Ectodermal cell (in vitro differentiated cells): Measurements from ENCODE around the gene ZNF10. TPM values are rescaled to one million over a fixed set of nuclear protein-coding genes. Genes with fewer than 3 reads are reported as not detected.

Source experiments
- H3K27ac ChIP-seq: 2 replicates; pipeline ENCODE4 v1.7.0; 2013; ENCODE audit warnings: mild to moderate bottlenecking, low read depth, low read length; ENCODE audit not compliant: insufficient read depth, poor library complexity, severe bottlenecking
- H3K27me3 ChIP-seq: 2 replicates; pipeline ENCODE4 v1.7.0; 2013; ENCODE audit warnings: mild to moderate bottlenecking, low read length; ENCODE audit not compliant: insufficient read depth, control insufficient read depth, poor library complexity, severe bottlenecking
- H3K36me3 ChIP-seq: one replicate; pipeline ENCODE4 v1.7.0; 2013; ENCODE audit warnings: low read length; ENCODE audit not compliant: control insufficient read depth, insufficient read depth
- H3K4me1 ChIP-seq: one replicate; pipeline ENCODE4 v1.7.0; 2013; ENCODE audit warnings: low read length; ENCODE audit not compliant: control insufficient read depth, insufficient read depth
- H3K4me3 ChIP-seq: 2 replicates; pipeline ENCODE4 v1.7.0; 2013; ENCODE audit warnings: low read depth, low read length, control low read depth; ENCODE audit not compliant: insufficient read depth
- H3K9me3 ChIP-seq: 2 replicates; pipeline ENCODE4 v1.7.0; 2013; ENCODE audit warnings: mild to moderate bottlenecking, low read length, moderate library complexity; ENCODE audit not compliant: control insufficient read depth
- WGBS, 2 experiments: methylation state at CpG; one replicate each; pipeline ENCODE4 v1.1.7; 2013; ENCODE audit warnings: missing lambda C conversion rate in 2 of 2; 5-methylcytosine and 5-hydroxymethylcytosine counted together
- polyA plus RNA-seq, 4 experiments: library from polyadenylated mRNA; stranded (reverse); fragments of 50-300 nt; gene quantifications; one replicate each; pipeline ENCODE4 v1.2.3, GENCODE V29; 2013

ZNF10 gene
- 15.6 TPM for polyA plus RNA-seq (2013, experiment 1 of 4)
- 22.7 TPM for polyA plus RNA-seq (2013, experiment 2 of 4)
- 15.3 TPM for polyA plus RNA-seq (2013, experiment 3 of 4)
- 15.8 TPM for polyA plus RNA-seq (2013, experiment 4 of 4)

DNA sequence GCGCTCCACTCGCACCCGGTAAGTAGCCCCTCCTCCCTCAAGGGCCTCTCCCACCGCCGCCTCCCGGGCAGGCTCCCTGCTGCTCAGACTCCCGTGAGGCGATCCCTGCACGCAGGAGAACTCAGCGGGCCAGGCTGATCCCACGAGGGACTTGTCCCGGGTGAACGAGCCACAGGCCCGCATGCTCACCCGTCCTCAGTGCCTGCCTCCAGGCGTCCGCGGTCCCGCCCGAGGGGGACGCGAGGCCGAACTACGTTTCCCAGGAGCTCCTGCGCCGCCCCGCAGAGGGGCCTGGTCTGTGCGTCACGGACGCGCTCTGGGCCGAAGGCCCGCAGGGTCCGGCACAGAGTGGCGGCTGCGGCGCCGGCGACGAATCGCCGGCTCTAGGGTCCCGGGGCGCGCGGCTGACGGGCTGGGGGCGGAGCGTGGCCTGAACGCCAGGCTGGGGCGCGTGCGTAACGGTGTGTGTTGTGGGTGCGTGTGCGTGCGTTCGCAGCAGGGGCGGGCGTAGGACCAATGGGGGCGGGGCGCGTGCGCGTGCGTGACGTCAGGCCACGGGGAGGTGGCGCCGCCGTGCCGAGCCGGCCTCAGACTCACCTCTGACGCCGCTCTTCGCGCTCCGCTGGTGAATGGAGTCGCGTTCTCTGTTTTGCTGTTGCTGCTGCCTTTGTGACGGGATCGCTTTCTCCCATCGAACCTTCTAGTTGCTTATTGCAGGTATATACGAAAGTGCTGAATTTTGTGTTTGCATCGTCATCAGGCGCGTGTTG is at the start of gene ZNF10, which contains the start of gene ZNF891:
TSS of gene ZNF10 (plus strand) at position 590 of the 770 bp plus-strand sequence. CDS start 13,866 bp downstream, outside the sequence.
TSS of gene ZNF891 (minus strand) at position 237 of the 770 bp plus-strand sequence. CDS start 8,356 bp downstream, outside the sequence.
- 0% methylated on average over 87 of the region's 87 CpGs for WGBS, 2 experiments
- H3K9me3 ChIP-seq, result peaks cover 13% of the 10 kb centered on the region
- H3K27me3 ChIP-seq, result no peaks in the 10 kb centered on the region
- H3K4me3 ChIP-seq, result peak within 1 kb of the TSS; percentile 86
- H3K4me1 ChIP-seq, result no peaks in the 10 kb centered on the region
- peaks cover 51% of the 10 kb centered on the region for H3K36me3 ChIP-seq
- peak within 1 kb of the TSS; percentile 95 for H3K27ac ChIP-seq

DNA sequence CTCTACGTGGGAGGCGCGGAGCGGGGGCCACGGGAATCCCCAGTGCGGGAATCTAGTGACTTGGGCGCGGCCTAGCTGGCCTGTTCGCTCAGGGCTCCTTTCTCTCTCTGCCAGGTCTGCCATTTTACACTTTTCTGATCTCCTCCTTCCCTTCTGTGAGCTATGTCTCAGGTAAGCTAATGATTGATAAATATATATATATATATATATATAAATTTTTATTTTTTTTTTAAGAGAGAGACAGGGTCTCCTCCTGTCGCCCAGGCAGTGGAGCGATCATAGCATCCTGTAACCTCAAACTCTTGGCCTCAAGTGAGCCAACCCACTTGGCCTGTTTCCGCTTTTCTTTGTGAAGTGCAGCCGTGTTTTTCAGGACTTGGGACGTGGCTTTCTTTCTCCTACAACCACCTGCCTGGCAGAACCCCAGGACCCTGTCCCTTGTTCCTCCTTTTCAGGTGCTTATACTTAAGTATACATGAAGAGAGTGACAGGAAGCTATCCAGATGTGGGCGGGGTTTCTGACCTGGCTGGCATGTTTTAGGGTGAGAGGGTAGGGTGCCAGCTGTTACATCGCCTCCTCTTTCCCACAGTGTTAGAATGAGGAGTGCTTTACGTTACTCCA is 49.2 kb upstream of the ZNF10 start:
- no peaks in the 10 kb centered on the region for H3K4me1 ChIP-seq
- H3K27ac ChIP-seq, result peak overlapping the region; percentile 100
- peak overlapping the region; percentile 89 for H3K4me3 ChIP-seq
- WGBS, 2 experiments, result 36 to 41% methylated on average over 17 of the region's 17 CpGs
- peaks cover 46% of the 10 kb centered on the region for H3K36me3 ChIP-seq
- no peaks in the 10 kb centered on the region for H3K27me3 ChIP-seq
- peaks cover 21% of the 10 kb centered on the region for H3K9me3 ChIP-seq

DNA sequence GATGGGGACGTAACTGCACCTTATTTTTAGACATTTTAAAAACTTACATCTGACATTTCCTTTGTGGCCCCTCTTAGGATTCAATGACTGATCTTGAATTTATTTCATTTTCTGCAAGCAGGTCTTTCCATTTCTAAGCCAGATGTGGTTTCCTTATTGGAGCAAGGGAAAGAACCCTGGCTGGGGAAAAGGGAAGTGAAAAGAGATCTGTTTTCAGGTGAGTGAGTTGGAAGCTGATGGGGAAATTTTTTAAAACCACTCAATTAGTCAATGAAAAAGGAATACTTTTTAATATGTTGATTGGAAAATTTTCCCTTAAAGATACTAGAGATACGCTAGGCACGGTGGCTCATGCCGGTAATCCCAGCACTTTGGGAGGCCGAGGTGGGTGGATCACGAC is 47.1 kb upstream of the ZNF10 start:
- H3K4me3 ChIP-seq, result no peak overlapping the region
- peaks cover 27% of the 10 kb centered on the region for H3K9me3 ChIP-seq
- H3K27me3 ChIP-seq, result no peaks in the 10 kb centered on the region
- H3K4me1 ChIP-seq, result no peaks in the 10 kb centered on the region
- 94 to 95% methylated on average over 6 of the region's 6 CpGs for WGBS, 2 experiments
- H3K36me3 ChIP-seq, result peaks cover 66% of the 10 kb centered on the region
- H3K27ac ChIP-seq, result no peak overlapping the region

DNA sequence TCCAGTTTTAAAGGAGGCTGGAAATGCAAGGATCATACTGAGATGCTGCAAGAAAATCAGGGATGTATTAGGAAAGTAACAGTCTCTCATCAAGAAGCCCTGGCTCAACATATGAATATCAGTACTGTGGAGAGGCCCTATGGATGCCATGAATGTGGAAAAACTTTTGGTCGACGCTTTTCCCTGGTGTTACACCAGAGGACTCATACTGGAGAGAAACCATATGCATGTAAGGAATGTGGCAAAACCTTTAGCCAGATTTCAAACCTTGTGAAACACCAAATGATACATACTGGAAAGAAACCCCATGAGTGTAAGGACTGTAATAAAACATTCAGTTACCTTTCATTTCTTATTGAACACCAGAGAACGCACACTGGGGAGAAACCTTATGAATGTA is 24.8 kb upstream of the ZNF10 start:
- Histone ChIP-seq H3K27me3 (no peaks in the 10 kb centered on the region), H3K27ac (no peak overlapping the region), H3K4me3 (no peak overlapping the region), H3K4me1 (no peaks in the 10 kb centered on the region), H3K36me3 (peaks cover 68% of the 10 kb centered on the region), H3K9me3 (peaks cover 18% of the 10 kb centered on the region)
- WGBS, 2 experiments, result 96 to 97% methylated on average over 2 to 3 of the region's 3 CpGs

DNA sequence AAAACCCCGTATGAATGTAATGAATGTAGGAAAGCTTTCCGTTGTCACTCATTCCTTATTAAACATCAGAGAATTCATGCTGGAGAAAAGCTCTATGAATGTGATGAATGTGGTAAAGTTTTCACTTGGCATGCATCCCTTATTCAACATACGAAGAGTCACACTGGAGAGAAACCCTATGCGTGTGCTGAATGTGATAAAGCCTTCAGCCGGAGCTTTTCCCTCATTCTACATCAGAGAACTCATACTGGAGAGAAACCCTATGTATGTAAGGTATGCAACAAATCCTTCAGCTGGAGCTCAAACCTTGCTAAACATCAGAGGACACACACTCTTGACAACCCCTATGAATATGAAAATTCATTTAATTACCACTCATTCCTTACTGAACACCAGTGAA is 24.2 kb upstream of the ZNF10 start:
- 99 to 100% methylated on average over 1 to 5 of the region's 5 CpGs for WGBS, 2 experiments
- Histone ChIP-seq H3K9me3 (peaks cover 21% of the 10 kb centered on the region), H3K4me1 (no peaks in the 10 kb centered on the region), H3K27me3 (no peaks in the 10 kb centered on the region), H3K4me3 (no peak overlapping the region), H3K36me3 (peaks cover 62% of the 10 kb centered on the region), H3K27ac (no peak overlapping the region)

DNA sequence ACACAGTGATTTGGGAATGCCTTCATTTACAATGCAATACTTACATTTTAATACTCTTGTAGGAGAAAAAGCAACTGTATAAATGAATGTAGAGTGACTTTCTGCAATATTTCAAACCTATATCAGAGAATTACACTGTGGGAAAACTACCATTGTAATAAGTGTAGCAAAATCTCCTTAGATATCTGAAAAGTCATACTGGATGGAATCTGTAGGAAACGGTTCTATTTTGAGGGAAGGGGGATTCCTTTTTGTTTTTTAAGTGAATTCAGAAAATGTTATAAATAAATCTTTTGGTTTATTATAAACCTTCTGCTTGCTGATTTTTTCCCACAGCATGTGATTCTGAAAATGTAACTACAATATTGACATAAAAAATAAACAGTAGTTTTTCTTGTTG is 23.3 kb upstream of the ZNF10 start:
- Histone ChIP-seq H3K4me3 (no peak overlapping the region), H3K27ac (no peak overlapping the region), H3K9me3 (peaks cover 15% of the 10 kb centered on the region), H3K4me1 (no peaks in the 10 kb centered on the region), H3K27me3 (no peaks in the 10 kb centered on the region), H3K36me3 (peaks cover 53% of the 10 kb centered on the region)
- WGBS, 2 experiments, result 100% methylated on average over 1 of the region's 1 CpG; no CpG with 5 or more reads in 1 of the 2 experiments

DNA sequence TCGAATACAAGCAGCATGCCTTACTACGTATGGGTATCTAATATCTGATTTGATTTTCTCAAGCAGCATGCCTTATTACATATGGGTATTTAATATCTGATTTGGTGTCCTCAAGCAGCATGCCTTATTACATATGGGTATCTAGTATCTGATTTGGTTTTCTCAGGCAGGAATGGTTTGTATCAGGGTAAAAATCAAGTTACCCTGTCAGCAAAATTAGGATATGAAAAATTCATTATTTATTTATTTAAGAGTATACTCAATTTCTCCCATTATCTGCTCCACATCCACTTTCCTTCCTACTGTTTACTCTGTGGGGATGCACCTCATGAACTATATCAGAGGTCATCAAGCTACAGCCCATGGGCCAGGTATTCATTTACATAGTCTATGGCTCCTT is 22.3 kb upstream of the ZNF10 start:
- H3K27ac ChIP-seq, result no peak overlapping the region
- no peak overlapping the region for H3K4me3 ChIP-seq
- peaks cover 15% of the 10 kb centered on the region for H3K9me3 ChIP-seq
- H3K27me3 ChIP-seq, result no peaks in the 10 kb centered on the region
- peaks cover 45% of the 10 kb centered on the region for H3K36me3 ChIP-seq
- no peaks in the 10 kb centered on the region for H3K4me1 ChIP-seq
- 100% methylated on average over 2 of the region's 2 CpGs; no CpG with 5 or more reads in 1 of the 2 experiments for WGBS, 2 experiments

DNA sequence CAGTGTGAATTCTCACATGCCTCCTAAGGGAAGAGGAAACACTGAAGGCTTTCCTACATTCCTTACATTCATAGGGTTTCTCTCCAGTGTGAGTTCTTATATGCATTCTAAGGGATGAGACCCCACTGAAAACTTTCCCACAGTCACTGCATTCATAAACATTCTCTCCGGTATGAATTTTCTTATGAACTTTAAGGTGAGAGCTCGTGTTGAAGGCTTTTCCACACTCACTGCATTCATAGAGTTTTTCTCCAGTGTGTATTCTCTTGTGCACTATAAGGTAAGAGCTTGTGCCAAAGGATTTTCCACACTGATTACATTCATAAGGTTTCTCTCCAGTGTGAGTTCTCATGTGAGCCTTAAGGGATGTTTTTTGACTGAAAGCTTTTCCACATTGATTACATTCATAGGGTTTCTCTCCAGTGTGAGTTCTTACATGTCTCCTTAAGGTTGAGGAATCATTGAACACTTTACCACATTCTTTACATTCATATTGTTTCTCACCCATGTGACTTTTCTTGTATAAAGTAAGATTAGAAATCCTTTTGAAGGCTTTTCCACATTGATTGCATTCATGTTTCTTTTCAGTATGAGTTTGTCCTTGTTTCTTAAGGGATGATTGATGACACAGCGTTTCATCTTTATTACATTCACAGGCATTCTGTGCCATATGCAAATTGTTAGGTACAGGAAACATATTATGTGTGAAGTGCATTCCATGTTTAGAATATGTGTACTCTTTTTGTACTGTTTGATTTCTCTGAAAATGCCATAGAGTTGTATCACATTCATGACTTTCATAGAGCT is 9.8 kb upstream of the ZNF10 start:
- Histone ChIP-seq H3K27ac (no peak overlapping the region), H3K9me3 (peaks cover 6% of the 10 kb centered on the region), H3K4me3 (no peak overlapping the region), H3K27me3 (no peaks in the 10 kb centered on the region), H3K36me3 (peaks cover 37% of the 10 kb centered on the region), H3K4me1 (no peaks in the 10 kb centered on the region)
- WGBS, 2 experiments, result 92 to 100% methylated on average over 2 to 3 of the region's 3 CpGs

DNA sequence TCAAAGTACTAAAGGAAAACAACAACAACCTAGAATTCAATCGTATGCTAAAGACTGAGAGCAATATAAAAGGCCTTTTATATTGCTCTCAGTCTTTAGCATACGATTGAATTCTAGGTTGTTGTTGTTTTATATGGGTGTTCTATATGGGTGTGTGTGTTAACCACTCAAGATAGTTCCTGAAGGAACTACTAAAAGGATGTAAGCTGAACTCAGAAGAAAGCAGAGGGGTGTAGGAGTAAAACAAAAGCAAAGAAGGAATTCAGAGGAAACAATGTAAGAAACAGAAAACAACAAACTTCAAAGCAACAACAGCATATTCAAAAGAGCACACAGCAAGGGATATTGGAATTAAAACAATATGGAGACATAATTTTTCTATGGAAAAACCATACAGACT is 5.8 kb upstream of the ZNF10 start:
- Histone ChIP-seq H3K4me1 (no peaks in the 10 kb centered on the region), H3K4me3 (no peak overlapping the region)
- WGBS, 2 experiments, result 94% methylated on average over 1 of the region's 2 CpGs

More for the DNA sequence above, 5.8 kb upstream of the ZNF10 start:
- H3K36me3 ChIP-seq, result peaks cover 53% of the 10 kb centered on the region
- no peak overlapping the region for H3K27ac ChIP-seq
- H3K9me3 ChIP-seq, result peaks cover 13% of the 10 kb centered on the region
- no peaks in the 10 kb centered on the region for H3K27me3 ChIP-seq
